Body of pancreas (tissue), 4 donors: ENCODE measurements around the gene CORO1C.

Experiments used
- CTCF ChIP-seq, 7 experiments: fragments of 450-650 bp in 4 of 7; fragments of 200-600 bp in 3 of 7; sonication (generic) in 3 of 7; IDR thresholded peaks; one replicate each; pipeline ENCODE4 v1.5.1; 2016 to 2019; ENCODE audit warnings: antibody characterized with exemption in 7 of 7
- POLR2A ChIP-seq, 3 donors: fragments of 450-650 bp; IDR thresholded peaks; one replicate each; pipeline ENCODE4 v1.6.1; 2016; ENCODE audit warnings: antibody characterized with exemption in 3 of 3, mild to moderate bottlenecking in 2 of 3

DNA sequence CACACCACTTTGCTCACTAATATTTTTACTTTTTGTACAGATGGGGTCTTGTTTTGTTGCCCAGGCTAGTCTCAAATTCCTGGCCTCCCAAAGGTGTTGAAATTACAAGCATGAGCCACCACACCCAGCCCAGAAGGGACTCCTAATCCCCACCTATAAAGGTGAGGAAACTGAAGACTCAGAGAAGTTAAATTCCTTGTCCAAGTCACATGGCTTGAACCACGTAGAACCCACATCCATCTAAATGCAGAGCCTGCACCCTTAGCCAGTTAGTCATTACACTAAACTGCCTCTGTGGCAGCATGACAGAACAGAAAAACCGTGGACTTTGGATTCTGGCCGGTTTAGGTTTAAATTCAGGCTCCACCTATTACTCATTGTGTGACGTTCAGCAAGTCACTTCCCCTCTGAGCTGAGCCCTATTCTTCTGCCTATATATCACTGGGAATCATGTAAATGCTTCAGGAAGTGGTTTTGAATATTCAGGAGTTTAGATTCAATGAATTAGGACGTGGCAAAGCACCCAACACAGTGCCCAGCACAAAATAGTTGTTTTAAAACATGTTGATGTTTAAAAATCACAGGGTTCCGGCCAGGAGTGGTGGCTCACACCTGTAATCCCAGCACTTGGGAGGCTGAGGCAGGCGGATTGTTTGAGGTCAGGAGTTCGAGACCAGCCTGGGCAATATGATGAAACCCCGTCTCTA lies 3.0 kb upstream of the CORO1C start:
- no peak for TF ChIP-seq CTCF (IDR thresholded peaks at IDR 0.05)
- TF ChIP-seq POLR2A (IDR thresholded peaks at IDR 0.05): peak in 1 of 3 donors; percentile 10
